Hepatocyte (in vitro differentiated cells): ENCODE results near the gene CYP17A1.

Experiments
- CTCF ChIP-seq: fragments of 200-600 bp; sonication (generic); IDR thresholded peaks from 2 replicates; pipeline ENCODE4 v1.5.1; 2016; ENCODE audit warnings: antibody characterized with exemption, mild to moderate bottlenecking; ENCODE audit not compliant: poor library complexity
- EZH2phosphoT487 ChIP-seq: fragments of 200-600 bp; sonication (generic); IDR thresholded peaks from one replicate; pipeline ENCODE4 v1.6.1; 2018; ENCODE audit warnings: antibody characterized with exemption, mild to moderate bottlenecking, low read depth, moderate library complexity; ENCODE audit not compliant: unreplicated experiment, severe bottlenecking

GRCh38 chr10:102868911-102869257, 31.7 kb upstream of the CYP17A1 start:
- no peak for TF ChIP-seq EZH2phosphoT487
- TF ChIP-seq CTCF, result no peak
